Measurements from ENCODE around the gene FARS2. TPM values are rescaled to one million over a fixed set of nuclear protein-coding genes. Genes with fewer than 3 reads are reported as not detected.
"Not testable (repeated sequence)": the region's sequence is repeated elsewhere in the genome, so short reads cannot be mapped to it uniquely, and the experiment has no call there.

The FARS2 gene
- polyA plus RNA-seq, 3 donors, result 21.5 to 22.5 (median 21.5) TPM

GRCh38 chr6:5653801-5654200 is 392.5 kb downstream of the FARS2 start:
- DNase-seq (ENCODE audit: low read depth in 3 of 3, low spot score in 2 of 3), result no peak

- no peak for DNase-seq (ENCODE audit: low read depth in 3 of 3, low spot score in 2 of 3)
Observed at GRCh38 chr6:5656226-5656625, 394.9 kb downstream of the FARS2 start.

GRCh38 chr6:5656695-5657094 is 395.4 kb downstream of the FARS2 start:
- not testable (repeated sequence) for DNase-seq (ENCODE audit: low read depth in 3 of 3, low spot score in 2 of 3)

GRCh38 chr6:5657684-5658430 is 396.5 kb downstream of the FARS2 start:
- DNase-seq (ENCODE audit: low read depth in 3 of 3, low spot score in 2 of 3), result no peak

- no peak for DNase-seq (ENCODE audit: low read depth in 3 of 3, low spot score in 2 of 3)
Observed at GRCh38 chr6:5659467-5659866, 398.2 kb downstream of the FARS2 start.

- DNase-seq (ENCODE audit: low read depth in 3 of 3, low spot score in 2 of 3), result no peak
Observed at GRCh38 chr6:5660772-5661171, 399.5 kb downstream of the FARS2 start.

- no peak for DNase-seq (ENCODE audit: low read depth in 3 of 3, low spot score in 2 of 3)
Observed at GRCh38 chr6:5662797-5663196, 401.5 kb downstream of the FARS2 start.

DNA sequence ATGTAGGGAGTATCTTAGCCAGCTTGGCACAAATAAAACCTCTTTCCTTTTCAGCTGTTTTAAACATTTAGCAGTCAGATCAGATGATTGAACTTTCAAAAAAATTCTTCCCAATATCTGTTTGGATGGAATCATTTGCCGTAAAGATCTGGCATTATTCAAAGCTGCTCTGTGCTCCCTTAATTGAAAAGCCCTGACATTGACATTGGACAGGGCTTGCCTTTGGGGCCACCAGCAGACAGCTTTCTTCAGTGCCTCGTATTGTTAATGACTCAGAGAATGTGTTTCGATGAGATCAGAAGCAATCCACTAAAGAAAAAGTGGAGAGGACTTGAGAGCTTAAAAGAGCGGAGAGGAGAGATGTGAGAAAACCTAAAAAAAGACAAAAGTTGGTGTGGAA is 401.9 kb downstream of the FARS2 start:
- no peak for DNase-seq (ENCODE audit: low read depth in 3 of 3, low spot score in 2 of 3)

DNA sequence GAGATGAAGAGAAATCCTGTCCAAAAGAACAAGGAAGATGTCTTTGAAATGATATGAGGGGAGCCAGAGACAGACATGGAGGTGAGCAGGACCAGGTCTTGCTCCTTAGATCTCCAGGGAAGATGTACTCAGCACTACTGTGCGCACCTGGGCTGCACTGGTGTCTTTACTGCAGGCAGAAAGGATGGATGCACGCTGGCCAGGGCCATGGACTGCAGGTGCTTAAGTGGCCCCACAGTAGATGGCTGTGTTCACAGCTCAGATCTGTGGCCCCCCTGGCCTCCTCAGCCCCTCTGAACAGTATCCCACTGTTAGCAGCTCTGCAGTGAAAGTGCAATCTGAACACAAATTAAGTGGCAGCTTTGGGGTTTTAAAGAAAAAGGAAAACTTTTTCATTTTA is 402.4 kb downstream of the FARS2 start:
- DNase-seq (ENCODE audit: low read depth in 3 of 3, low spot score in 2 of 3), result no peak

DNA sequence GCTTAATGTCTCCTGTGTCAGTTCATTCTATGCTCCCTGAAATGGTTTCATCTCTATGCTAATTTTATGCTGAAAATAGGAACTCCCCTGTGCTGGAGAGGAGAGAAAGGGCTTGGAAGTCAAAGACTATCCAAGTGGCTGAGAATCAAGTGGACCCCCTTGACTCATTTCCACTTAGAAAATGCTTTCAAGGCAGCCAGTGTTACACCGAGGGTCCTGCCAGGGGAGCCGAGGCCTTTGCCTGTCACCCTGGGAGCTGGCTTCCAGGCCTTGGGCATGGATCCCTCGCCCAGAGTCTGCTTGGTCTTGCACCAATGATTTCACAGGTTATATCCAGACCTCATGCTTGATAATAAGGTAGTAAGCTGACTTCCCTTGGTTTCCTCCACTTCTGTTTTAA is 402.8 kb downstream of the FARS2 start:
- no peak for DNase-seq (ENCODE audit: low read depth in 3 of 3, low spot score in 2 of 3)

DNA sequence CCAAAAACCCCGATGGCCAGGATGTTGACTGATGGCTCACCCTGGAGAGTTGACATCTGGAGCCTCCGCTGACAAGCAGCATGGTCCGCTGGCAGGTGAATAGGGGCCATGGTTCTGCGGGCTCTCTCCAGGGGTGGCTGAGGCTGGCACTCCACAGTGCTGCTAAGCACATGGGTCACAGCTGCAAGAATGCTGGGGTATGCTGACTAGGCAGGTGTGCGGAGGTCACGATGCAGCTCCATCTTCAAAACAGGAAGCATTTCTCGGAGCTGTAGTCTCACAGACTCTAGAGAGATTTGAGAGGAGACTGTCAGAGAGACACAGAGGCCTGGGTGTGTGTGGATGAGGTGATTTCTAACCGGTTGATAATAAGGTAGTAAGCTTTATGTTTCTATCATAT is 403.9 kb downstream of the FARS2 start:
- no peak for DNase-seq (ENCODE audit: low read depth in 3 of 3, low spot score in 2 of 3)

DNA sequence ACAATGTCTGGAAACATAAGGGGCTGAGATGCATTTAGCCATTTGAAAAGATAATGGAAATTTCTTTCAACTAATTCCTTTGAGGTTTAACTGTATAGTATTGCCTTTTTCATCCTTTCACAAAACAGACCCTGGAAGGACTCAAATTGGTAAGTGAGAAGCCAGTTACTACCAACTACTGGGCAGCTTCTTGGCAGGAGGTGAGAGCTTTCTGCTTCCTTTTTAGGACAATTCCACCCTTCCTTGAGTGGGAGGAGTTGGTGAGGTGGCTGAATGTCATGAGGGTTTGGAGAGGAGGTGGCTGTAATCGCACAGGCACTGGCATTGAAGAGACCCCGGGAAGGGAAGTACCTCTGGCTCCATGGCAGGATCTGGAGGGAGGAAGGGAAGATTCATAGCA is 404.4 kb downstream of the FARS2 start:
- DNase-seq (ENCODE audit: low read depth in 3 of 3, low spot score in 2 of 3), result no peak

DNA sequence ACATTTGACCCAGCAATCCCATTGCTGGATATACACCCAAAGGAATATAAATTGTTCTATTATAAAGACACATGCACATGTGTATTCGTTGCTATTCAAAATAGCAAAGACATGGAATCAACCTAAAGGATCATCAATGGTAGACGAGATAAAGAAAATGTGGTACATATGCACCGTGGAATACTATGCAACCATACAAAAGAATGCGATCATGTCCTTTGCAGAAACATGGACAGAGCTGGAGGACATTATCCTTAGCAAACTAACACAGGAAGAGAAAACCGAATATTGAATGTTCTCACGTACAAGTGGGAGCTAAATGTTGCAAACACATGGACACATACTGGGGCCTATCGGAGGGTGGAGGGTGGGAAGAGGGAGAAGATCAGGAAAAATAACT is 405.4 kb downstream of the FARS2 start:
- no peak for DNase-seq (ENCODE audit: low read depth in 3 of 3, low spot score in 2 of 3)

DNA sequence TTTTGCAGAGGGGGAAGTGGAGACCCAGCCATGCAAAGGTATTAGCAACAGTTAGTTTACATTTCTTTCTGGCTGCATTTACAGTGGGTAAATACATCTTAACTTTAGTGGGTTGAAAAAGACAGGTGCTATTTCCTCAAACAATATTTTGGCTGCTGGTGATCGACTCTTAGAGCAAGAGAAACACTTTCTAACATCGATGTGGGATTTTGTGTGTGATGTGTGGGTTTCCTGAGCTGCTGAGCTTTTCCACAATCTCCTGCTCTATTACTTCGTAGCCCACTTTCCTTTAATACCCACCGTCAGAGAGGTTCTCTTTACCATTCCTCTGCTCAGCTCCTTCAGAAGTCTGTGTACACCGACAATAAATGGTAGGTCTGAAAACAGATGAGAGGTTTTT is 406.4 kb downstream of the FARS2 start:
- no peak for DNase-seq (ENCODE audit: low read depth in 3 of 3, low spot score in 2 of 3)

GRCh38 chr6:5670381-5670780 is 409.1 kb downstream of the FARS2 start:
- DNase-seq (ENCODE audit: low read depth in 3 of 3, low spot score in 2 of 3), result no peak

- peak in 1 of 3 donors; percentile 53 for DNase-seq (ENCODE audit: low read depth in 3 of 3, low spot score in 2 of 3)
Observed at GRCh38 chr6:5670811-5671561, 409.7 kb downstream of the FARS2 start.

DNA sequence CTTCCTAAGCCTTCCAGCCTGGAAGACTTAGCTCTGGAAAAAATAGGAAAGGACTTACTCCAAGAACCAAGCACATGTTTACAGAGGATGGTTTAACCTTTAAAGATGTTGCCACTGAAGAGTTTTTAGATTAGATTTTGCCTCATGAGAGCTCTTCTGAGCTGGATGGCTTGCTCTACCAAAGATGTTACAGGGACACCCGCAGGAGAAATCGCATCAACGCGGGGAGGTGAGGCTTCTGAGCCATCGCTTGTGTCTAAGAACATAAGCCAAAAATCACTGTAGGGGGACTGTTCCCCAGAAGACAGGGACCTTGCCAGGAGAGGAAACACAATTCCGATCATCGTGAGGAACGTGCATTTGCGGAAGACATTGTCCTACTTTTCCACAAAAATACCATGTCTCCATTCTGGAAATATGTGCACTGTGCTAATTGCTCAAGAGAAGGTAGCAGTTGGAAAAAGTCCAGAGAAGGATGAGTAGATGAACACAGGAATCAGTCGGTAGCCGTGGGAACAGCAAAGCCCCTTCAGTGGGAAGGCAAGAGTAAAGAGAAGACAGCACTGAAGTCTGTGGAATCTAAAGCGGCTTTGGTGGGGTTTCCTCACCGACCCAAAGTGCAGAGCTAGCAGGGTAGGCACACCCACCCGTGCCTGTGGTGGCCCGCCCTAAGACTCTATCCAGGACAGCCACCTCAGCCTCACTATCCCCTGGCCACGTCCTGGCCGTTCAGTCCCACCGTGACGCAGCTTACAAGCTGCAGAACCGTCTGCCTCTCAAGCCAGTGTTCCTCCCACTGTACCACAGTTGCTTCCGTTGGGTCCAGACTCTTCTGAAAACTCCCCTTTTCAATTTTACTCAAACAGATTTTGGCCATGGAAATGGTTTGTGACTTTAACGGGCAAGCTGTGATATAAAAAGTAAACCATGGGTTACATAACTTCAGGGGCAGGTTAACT is 410.6 kb downstream of the FARS2 start:
- DNase-seq (ENCODE audit: low read depth in 3 of 3, low spot score in 2 of 3), result no peak

GRCh38 chr6:5672581-5673011 is 411.3 kb downstream of the FARS2 start:
- peak in 1 of 3 donors; percentile 43 for DNase-seq (ENCODE audit: low read depth in 3 of 3, low spot score in 2 of 3)

DNA sequence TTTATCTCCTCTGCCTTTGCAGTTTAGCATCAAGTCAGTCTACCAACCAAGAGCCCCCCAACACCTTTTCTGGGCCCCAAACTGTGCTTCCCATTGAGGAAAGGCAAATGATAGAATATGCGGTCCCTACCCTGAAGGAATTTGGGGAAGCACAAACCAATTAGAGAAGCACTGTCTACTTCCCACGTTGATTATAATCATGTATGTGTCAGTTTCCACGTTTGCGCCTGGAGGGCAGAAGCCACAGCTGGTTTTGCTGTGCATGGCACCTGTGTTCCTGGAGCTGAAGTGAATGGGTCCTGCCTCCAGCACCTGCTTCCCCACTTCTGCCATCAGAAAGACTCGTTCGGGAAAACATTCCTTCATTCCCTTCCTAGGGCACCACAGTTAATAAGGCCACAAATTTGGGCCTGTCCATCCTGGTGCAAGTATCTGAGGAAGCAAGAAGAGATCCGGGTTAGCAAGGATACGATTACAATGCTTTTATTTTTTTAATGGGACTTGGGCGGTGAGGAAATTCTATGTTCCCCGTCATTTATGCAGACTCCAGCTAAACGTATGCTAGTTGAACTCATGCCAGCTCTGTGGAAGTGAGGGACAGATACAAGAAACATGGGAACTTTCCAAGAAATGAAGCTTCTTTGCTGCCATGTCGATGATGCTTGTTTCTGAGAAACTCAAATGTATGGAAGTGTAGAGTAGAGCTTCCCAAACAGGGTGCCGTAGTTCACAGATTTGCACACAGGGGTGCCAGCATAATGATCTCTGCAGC is 411.9 kb downstream of the FARS2 start:
- DNase-seq (ENCODE audit: low read depth in 3 of 3, low spot score in 2 of 3), result no peak

- no peak for DNase-seq (ENCODE audit: low read depth in 3 of 3, low spot score in 2 of 3)
Observed at GRCh38 chr6:5674141-5674540, 412.8 kb downstream of the FARS2 start.
